K562 (cell line): ENCODE results near the gene BCL2L15. TPM values are rescaled to one million over a fixed set of nuclear protein-coding genes. Genes with fewer than 3 reads are reported as not detected.

Source experiments
- CBFB ChIP-seq: sonication (generic); formaldehyde crosslinking; IDR thresholded peaks from 2 replicates; pipeline ENCODE4 v1.4.0; 2020; ENCODE audit warnings: mild to moderate bottlenecking, missing genetic modification reagents
- EP300 ChIP-seq: IDR thresholded peaks from 2 replicates; pipeline ENCODE4 v1.6.1; 2012; ENCODE audit warnings: low read length, improper control_type of control experiment
- FOXA1 ChIP-seq: fragments of 450-650 bp; IDR thresholded peaks from 2 replicates; pipeline ENCODE4 v1.6.1; 2016; ENCODE audit warnings: mild to moderate bottlenecking, borderline replicate concordance
- GABPB1 ChIP-seq: sonication (generic); formaldehyde crosslinking; IDR thresholded peaks from 2 replicates; pipeline ENCODE4 v1.8.0; 2022; ENCODE audit warnings: mild to moderate bottlenecking, missing genetic modification reagents
- GATAD2B ChIP-seq: fragments of 450-650 bp; IDR thresholded peaks from 2 replicates; pipeline ENCODE4 v1.6.1; 2017; ENCODE audit warnings: mild to moderate bottlenecking, borderline replicate concordance
- HNRNPLL ChIP-seq: fragments of 200-400 bp; formaldehyde crosslinking; IDR thresholded peaks from 2 replicates; pipeline ENCODE4 v1.6.1; 2017; ENCODE audit warnings: low read length, low read depth, mild to moderate bottlenecking; ENCODE audit not compliant: poor library complexity, severe bottlenecking
- NR2C2 ChIP-seq, 2 experiments: fragments of 200-800 bp in 1 of 2; sonication (Bioruptor generic) in 1 of 2; sonication (generic) in 1 of 2; formaldehyde crosslinking in 1 of 2; IDR thresholded peaks; 2 replicates each; pipeline versions ENCODE4 v1.6.1 to v1.8.0; 2016 to 2022; ENCODE audit warnings: mild to moderate bottlenecking in 1 of 2, missing compliant biosample characterization in 1 of 2, missing genetic modification characterization in 1 of 2, missing genetic modification reagents in 1 of 2
- PCBP1 ChIP-seq: fragments of 200-400 bp; formaldehyde crosslinking; IDR thresholded peaks from 2 replicates; pipeline ENCODE4 v1.6.1; 2018; ENCODE audit warnings: mild to moderate bottlenecking, low read depth, low read length; ENCODE audit not compliant: poor library complexity, severe bottlenecking
- PPARD ChIP-seq: fragments of 250-450 bp; sonication (Bioruptor Pico); IDR thresholded peaks from 2 replicates; pipeline ENCODE4 v1.8.0; 2022; ENCODE audit warnings: inconsistent platforms, mild to moderate bottlenecking, moderate library complexity
- PTTG1 ChIP-seq: fragments of 450-650 bp; IDR thresholded peaks from 2 replicates; pipeline ENCODE4 v1.6.1; 2016; ENCODE audit warnings: low read depth, mild to moderate bottlenecking, missing genetic modification characterization, missing compliant biosample characterization
- RBM14 ChIP-seq: fragments of 200-400 bp; formaldehyde crosslinking; IDR thresholded peaks from 2 replicates; pipeline ENCODE4 v1.6.1; 2018; ENCODE audit warnings: low read depth, mild to moderate bottlenecking, low read length, moderate library complexity, borderline replicate concordance; ENCODE audit not compliant: insufficient read depth
- SIRT6 ChIP-seq: IDR thresholded peaks from one replicate; pipeline ENCODE4 v1.6.1; 2012; ENCODE audit warnings: low read depth, mild to moderate bottlenecking, control low read depth, inconsistent platforms, low read length, moderate library complexity
- SMARCA5 ChIP-seq: fragments of 450-650 bp; IDR thresholded peaks from 2 replicates; pipeline ENCODE4 v1.6.1; 2016
- TAF15 ChIP-seq: fragments of 200-400 bp; formaldehyde crosslinking; IDR thresholded peaks from 2 replicates; pipeline ENCODE4 v1.6.1; 2017; ENCODE audit warnings: mild to moderate bottlenecking, low read depth, low read length, moderate library complexity
- TSC22D4 ChIP-seq: fragments of 450-650 bp; IDR thresholded peaks from 2 replicates; pipeline ENCODE4 v1.6.1; 2016; ENCODE audit warnings: missing genetic modification characterization, missing biosample characterization, control low read depth
- XRCC4 ChIP-seq: IDR thresholded peaks from one replicate; pipeline ENCODE4 v1.6.1; 2011; ENCODE audit not compliant: insufficient read depth, insufficient read length; ENCODE audit errors: extremely low read depth
- YY1 ChIP-seq, 3 experiments: IDR thresholded peaks; 2 replicates each; pipeline ENCODE4 v1.6.1; 2011; ENCODE audit warnings: low read length in 2 of 3, mild to moderate bottlenecking in 2 of 3, moderate library complexity in 2 of 3, borderline replicate concordance in 1 of 3, control low read depth in 1 of 3, low read depth in 1 of 3; ENCODE audit not compliant: insufficient read depth in 3 of 3, insufficient replicate concordance in 2 of 3, control insufficient read depth in 1 of 3, insufficient read length in 1 of 3; ENCODE audit errors: extremely low read depth in 1 of 3
- ZNF140 ChIP-seq: fragments of 250-450 bp; sonication (Bioruptor Pico); IDR thresholded peaks from 2 replicates; pipeline ENCODE4 v1.8.0; 2021; ENCODE audit warnings: moderate library complexity, mild to moderate bottlenecking, inconsistent platforms
- ZNF282 ChIP-seq: sonication (generic); formaldehyde crosslinking; IDR thresholded peaks from 2 replicates; pipeline ENCODE4 v1.8.1; 2023; ENCODE audit warnings: missing genetic modification reagents
- ZNF583 ChIP-seq: fragments of 250-450 bp; sonication (Bioruptor Pico); IDR thresholded peaks from 2 replicates; pipeline ENCODE4 v1.4.0; 2020
- polyA plus RNA-seq, 8 experiments: library from polyadenylated mRNA; depleted of rRNA in 4 of 8; stranded (reverse) in 5 of 8; unstranded in 3 of 8; fragments of >200 nt; fragmentation: Nextera tagmentation in 2 of 8; fragmentation: Illumina TruSeq in 1 of 8; extraction: Ambion mirVana in 2 of 8; extraction: Trizol in 1 of 8; gene quantifications; 2 replicates each; pipeline versions ENCODE4 v1.2.1 to v1.2.3, GENCODE V29; 2011 to 2014; ENCODE audit warnings: inconsistent platforms in 1 of 8, missing spikeins in 1 of 8
- total RNA-seq, 7 experiments: library from RNA; depleted of rRNA in 6 of 7; stranded (reverse); fragments of >200 nt in 6 of 7; fragmentation: Illumina TruSeq in 2 of 7; extraction: Trizol in 2 of 7; gene quantifications; 2 replicates each; pipeline versions ENCODE4 v1.2.1 to v1.2.3, GENCODE V29; 2011 to 2021; ENCODE audit warnings: low replicate concordance in 1 of 7
- TF ChIP-seq, protein P1 (sequence below): fragments of 200-800 bp; sonication (Bioruptor generic); IDR thresholded peaks from 2 replicates; pipeline ENCODE4 v1.6.1; 2016; ENCODE audit warnings: missing genetic modification characterization, missing compliant biosample characterization
- TF ChIP-seq, protein P2 (sequence below): sonication (generic); formaldehyde crosslinking; IDR thresholded peaks from 2 replicates; pipeline ENCODE4 v1.8.0; 2023; ENCODE audit warnings: mild to moderate bottlenecking, missing genetic modification reagents

Gene BCL2L15
- total and polyA plus RNA-seq, 9 of the 15 experiments (the other 6 are each of a cell fraction or from before 2014, with no cell fraction given) = 0.06 to 0.42 (median 0.28) TPM; not detected in 1

DNA sequence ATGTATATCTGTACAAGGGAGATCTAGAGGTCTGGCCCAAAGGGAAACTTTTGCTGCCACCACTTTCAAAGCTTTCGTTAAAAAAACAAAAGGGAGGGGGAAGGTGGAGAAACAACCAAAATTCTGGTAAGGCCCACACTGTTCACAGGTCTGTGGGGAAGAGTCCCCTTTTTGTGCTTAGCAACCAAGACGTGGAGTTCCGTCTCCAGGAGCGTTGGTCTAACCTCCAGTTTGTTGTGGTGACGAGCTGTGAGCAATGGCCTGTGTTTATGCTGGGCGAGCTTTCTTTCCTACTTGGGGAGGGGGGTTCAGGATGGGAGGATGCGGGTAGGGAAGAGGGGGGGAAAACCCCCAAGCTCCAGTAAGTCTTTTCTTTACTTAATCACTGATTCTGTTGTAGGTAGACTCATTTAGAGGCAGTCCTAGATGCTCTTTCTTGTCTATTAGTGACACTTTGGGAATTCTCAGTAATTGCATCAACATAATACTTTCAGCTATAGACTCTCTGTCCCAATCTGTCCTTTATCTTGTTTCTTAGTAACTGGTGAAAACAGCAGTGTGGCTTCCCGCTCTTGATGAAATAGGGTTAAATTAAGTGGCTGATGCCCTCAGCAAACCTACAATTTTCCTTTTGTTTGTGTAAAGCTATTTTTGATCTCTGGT is 43.2 kb upstream of the BCL2L15 start (continued):
- TF ChIP-seq ZNF140 (no peak), ZNF583 (no peak), CBFB (no peak), PPARD (CRISPR knock-in tag) (no peak), XRCC4 (no peak), RBM14 (no peak), PCBP1 (no peak), TSC22D4 (no peak), TAF15 (no peak), PTTG1 (no peak), SIRT6 (no peak), SMARCA5 (no peak), GATAD2B (no peak), FOXA1 (no peak), HNRNPLL (no peak), GABPB1 (CRISPR knock-in tag) (no peak), ZNF282 (CRISPR knock-in tag) (no peak), NR2C2 (CRISPR knock-in tag; IDR thresholded peaks at IDR 0.05) (no peak), NR2C2 (tag; IDR thresholded peaks at IDR 0.05) (no peak), YY1 (IDR thresholded peaks at IDR 0.05; ENCODE audit: borderline replicate concordance in 1 of 3, control insufficient read depth in 1 of 3, extremely low read depth in 1 of 3, insufficient read depth in 3 of 3, insufficient read length in 1 of 3, insufficient replicate concordance in 2 of 3, low read depth in 1 of 3, low read length in 2 of 3) (peak in 1 of 3 experiments; percentile 13), EP300 (peak; percentile 1; the same call in 1 of the 2 replicates)
- TF ChIP-seq, protein P1, sequence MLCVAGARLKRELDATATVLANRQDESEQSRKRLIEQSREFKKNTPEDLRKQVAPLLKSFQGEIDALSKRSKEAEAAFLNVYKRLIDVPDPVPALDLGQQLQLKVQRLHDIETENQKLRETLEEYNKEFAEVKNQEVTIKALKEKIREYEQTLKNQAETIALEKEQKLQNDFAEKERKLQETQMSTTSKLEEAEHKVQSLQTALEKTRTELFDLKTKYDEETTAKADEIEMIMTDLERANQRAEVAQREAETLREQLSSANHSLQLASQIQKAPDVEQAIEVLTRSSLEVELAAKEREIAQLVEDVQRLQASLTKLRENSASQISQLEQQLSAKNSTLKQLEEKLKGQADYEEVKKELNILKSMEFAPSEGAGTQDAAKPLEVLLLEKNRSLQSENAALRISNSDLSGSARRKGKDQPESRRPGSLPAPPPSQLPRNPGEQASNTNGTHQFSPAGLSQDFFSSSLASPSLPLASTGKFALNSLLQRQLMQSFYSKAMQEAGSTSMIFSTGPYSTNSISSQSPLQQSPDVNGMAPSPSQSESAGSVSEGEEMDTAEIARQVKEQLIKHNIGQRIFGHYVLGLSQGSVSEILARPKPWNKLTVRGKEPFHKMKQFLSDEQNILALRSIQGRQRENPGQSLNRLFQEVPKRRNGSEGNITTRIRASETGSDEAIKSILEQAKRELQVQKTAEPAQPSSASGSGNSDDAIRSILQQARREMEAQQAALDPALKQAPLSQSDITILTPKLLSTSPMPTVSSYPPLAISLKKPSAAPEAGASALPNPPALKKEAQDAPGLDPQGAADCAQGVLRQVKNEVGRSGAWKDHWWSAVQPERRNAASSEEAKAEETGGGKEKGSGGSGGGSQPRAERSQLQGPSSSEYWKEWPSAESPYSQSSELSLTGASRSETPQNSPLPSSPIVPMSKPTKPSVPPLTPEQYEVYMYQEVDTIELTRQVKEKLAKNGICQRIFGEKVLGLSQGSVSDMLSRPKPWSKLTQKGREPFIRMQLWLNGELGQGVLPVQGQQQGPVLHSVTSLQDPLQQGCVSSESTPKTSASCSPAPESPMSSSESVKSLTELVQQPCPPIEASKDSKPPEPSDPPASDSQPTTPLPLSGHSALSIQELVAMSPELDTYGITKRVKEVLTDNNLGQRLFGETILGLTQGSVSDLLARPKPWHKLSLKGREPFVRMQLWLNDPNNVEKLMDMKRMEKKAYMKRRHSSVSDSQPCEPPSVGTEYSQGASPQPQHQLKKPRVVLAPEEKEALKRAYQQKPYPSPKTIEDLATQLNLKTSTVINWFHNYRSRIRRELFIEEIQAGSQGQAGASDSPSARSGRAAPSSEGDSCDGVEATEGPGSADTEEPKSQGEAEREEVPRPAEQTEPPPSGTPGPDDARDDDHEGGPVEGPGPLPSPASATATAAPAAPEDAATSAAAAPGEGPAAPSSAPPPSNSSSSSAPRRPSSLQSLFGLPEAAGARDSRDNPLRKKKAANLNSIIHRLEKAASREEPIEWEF (CRISPR knock-in tag) = no peak
- TF ChIP-seq, protein P2, sequence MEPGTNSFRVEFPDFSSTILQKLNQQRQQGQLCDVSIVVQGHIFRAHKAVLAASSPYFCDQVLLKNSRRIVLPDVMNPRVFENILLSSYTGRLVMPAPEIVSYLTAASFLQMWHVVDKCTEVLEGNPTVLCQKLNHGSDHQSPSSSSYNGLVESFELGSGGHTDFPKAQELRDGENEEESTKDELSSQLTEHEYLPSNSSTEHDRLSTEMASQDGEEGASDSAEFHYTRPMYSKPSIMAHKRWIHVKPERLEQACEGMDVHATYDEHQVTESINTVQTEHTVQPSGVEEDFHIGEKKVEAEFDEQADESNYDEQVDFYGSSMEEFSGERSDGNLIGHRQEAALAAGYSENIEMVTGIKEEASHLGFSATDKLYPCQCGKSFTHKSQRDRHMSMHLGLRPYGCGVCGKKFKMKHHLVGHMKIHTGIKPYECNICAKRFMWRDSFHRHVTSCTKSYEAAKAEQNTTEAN = no peak
